Measurements from ENCODE around the gene NLRC5. TPM values are rescaled to one million over a fixed set of nuclear protein-coding genes. Genes with fewer than 3 reads are reported as not detected.

NLRC5 gene
- total RNA-seq, 4 donors from 2014 or later = 21.8 to 52.4 (median 32.0) TPM

DNA sequence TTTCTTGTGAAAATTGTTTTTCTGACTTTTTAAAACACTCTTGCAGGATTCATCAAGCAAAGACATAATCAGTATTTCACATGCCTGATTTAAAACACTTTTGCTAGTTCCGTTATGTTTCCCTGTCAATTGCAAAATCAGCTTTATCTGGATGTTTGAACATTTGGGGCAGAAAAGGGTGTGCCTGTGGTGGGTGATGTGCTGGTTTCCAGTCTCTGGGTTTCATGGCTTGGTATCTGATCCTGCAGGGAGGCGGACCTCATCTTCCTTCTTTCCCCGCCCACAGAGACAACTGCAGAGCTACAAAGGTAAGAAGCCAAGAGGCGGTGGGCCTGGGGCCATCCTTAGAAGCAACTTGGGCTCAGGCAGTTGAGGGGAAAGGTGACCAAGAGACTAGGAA, 41.8 kb downstream of the NLRC5 start:
- DNase-seq (ENCODE audit: low spot score in 2 of 2) = no peak
- H3K4me3 ChIP-seq (ENCODE audit: low read depth, poor library complexity, severe bottlenecking) = no peak overlapping the region
- intact Hi-C loops (cut with DNase I; ENCODE audit: low total_unique reads) = no loop called here
- no peak for TF ChIP-seq POLR2A (IDR thresholded peaks at IDR 0.05)
- TF ChIP-seq, protein P1, sequence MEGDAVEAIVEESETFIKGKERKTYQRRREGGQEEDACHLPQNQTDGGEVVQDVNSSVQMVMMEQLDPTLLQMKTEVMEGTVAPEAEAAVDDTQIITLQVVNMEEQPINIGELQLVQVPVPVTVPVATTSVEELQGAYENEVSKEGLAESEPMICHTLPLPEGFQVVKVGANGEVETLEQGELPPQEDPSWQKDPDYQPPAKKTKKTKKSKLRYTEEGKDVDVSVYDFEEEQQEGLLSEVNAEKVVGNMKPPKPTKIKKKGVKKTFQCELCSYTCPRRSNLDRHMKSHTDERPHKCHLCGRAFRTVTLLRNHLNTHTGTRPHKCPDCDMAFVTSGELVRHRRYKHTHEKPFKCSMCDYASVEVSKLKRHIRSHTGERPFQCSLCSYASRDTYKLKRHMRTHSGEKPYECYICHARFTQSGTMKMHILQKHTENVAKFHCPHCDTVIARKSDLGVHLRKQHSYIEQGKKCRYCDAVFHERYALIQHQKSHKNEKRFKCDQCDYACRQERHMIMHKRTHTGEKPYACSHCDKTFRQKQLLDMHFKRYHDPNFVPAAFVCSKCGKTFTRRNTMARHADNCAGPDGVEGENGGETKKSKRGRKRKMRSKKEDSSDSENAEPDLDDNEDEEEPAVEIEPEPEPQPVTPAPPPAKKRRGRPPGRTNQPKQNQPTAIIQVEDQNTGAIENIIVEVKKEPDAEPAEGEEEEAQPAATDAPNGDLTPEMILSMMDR (IDR thresholded peaks at IDR 0.05) = no peak
- 86 to 91% methylated on average over 4 of the region's 4 CpGs for WGBS, 2 donors

DNA sequence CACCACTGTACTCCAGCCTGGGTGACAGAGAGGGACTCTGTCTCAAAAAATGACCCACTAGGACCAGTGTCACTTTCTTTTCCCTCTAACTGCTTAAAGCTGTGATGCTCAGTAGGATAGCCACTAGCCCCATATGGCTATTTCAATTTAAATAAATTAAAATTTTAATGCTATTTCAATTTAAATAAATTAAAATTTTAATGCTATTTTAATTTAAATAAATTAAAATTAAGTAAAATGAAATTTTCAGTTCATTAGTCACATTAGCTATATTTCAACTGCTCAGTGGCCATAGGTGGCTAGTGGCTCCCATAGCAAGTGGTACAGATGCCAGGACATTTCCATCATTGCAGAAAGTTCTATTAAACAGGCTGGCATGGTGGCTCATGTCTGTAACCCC, 43.0 kb downstream of the NLRC5 start:
- intact Hi-C loops (cut with DNase I; ENCODE audit: low total_unique reads) = no loop called here
- TF ChIP-seq, protein P1 (IDR thresholded peaks at IDR 0.05) = no peak
- TF ChIP-seq POLR2A (IDR thresholded peaks at IDR 0.05) = no peak
- DNase-seq (ENCODE audit: low spot score in 2 of 2) = no peak
- no peak overlapping the region for H3K4me3 ChIP-seq (ENCODE audit: low read depth, poor library complexity, severe bottlenecking)

DNA sequence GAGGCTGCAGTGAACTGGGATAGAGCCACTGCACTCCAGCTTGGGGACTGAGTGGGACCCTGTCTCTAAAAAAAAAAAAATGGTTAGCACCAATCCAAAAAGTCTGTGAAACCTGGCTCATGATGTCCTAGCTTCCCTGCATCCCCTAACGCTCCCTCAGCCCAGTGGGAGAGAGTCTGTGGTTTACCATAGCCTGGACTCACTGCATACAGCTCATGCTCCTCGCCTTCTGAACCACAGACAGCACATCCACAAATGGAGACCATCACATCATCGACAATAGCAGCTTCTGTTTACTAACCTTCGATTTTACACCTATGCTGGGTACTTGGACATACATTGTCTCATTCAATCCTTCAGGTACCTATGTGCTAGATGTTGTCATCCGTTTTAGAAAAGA, 43.6 kb downstream of the NLRC5 start:
- no peak overlapping the region for H3K4me3 ChIP-seq (ENCODE audit: low read depth, poor library complexity, severe bottlenecking)
- WGBS, 2 donors = 92 to 96% methylated on average over 5 of the region's 5 CpGs
- TF ChIP-seq, protein P1 (IDR thresholded peaks at IDR 0.05) = no peak
- TF ChIP-seq POLR2A (IDR thresholded peaks at IDR 0.05) = no peak
- no peak for DNase-seq (ENCODE audit: low spot score in 2 of 2)
- intact Hi-C loops (cut with DNase I; ENCODE audit: low total_unique reads) = no loop called here

DNA sequence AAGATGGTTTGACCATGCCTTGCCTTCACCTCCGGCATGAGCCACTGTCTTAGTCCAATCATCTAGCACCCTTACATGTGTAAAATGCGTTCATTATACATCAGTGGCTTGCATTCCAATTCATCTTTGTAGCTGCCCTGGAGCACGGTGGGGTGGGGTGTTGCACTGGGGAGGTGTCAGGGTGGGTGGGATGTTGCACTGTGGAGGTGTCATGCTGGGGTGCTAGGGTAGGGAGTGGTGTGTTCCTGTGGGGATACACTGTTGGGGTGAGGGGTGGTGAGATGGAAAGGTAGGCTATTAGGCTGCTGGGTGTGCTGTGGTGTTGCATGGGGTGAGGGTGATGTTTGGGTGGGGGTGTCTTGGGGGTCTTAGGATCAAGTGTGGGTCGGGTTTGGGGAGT, 47.0 kb downstream of the NLRC5 start:
- DNase-seq (ENCODE audit: low spot score in 2 of 2) = no peak
- intact Hi-C loops (cut with DNase I; ENCODE audit: low total_unique reads) = no loop called here
- H3K4me3 ChIP-seq (ENCODE audit: low read depth, poor library complexity, severe bottlenecking) = no peak overlapping the region
- 87 to 90% methylated on average over 4 of the region's 4 CpGs for WGBS, 2 donors
- no peak for TF ChIP-seq POLR2A (IDR thresholded peaks at IDR 0.05)

DNA sequence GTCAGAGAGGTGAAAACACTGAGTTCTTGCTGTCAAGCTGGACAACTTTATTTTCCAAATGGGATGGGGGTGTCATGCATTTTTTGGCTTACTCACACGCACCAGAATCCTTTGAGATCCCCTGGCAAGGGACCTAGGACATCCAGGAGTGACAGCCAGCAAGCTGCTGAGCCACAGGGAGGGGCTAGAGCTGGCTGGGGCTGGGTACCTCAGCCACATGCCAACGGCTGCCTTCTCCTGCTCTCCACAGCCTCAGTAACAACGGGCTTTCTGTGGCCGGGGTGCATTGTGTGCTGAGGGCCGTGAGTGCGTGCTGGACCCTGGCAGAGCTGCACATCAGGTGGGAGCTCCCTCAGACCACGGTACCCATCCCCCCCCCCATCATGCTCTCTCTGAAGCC, 47.6 kb downstream of the NLRC5 start:
- H3K4me3 ChIP-seq (ENCODE audit: low read depth, poor library complexity, severe bottlenecking) = no peak overlapping the region
- WGBS, 2 donors = 70 to 81% methylated on average over 6 to 7 of the region's 7 CpGs
- no peak for DNase-seq (ENCODE audit: low spot score in 2 of 2)
- TF ChIP-seq, protein P1 (IDR thresholded peaks at IDR 0.05) = no peak
- no peak for TF ChIP-seq POLR2A (IDR thresholded peaks at IDR 0.05)
- intact Hi-C loops (cut with DNase I; ENCODE audit: low total_unique reads) = no loop called here

DNA sequence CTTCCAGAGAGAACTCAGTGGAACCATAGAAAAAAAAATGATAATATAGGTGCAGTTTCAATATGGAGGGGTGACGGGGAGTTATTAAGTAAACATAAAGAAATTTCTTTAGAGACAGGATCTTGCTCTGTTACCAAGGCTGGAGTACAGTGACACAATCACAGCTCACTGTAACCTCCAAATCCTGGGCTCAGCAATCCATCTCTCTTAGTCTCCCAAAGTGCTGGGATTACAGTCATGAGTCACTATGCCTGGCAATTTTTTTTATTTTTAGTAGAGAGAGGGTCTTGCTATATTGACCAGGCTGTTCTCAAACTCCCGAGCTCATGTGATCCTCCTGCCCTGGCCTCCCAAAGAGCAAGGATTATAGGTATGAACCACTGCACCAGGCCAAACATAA, 48.8 kb downstream of the NLRC5 start:
- intact Hi-C loops (cut with DNase I; ENCODE audit: low total_unique reads) = no loop called here
- no peak for TF ChIP-seq POLR2A (IDR thresholded peaks at IDR 0.05)
- TF ChIP-seq, protein P1 (IDR thresholded peaks at IDR 0.05) = no peak
- 91 to 99% methylated on average over 2 of the region's 2 CpGs for WGBS, 2 donors
- H3K4me3 ChIP-seq (ENCODE audit: low read depth, poor library complexity, severe bottlenecking) = no peak overlapping the region
- no peak for DNase-seq (ENCODE audit: low spot score in 2 of 2)

Measured in lower leg skin (tissue), 4 donors.